RWPE1 (cell line): ENCODE data around the gene CDK14.

Source experiments
- CTCF ChIA-PET: fragments of 350-600 bp; sonication (Branson Sonifier 250); formaldehyde crosslinking; extraction: SDS; loops from one replicate; lab custom pipeline; 2021; lab: Yijun Ruan, JAX
- POLR2A ChIA-PET: fragments of 400-600 bp; formaldehyde crosslinking; extraction: SDS; loops from one replicate; lab custom pipeline; 2020; ENCODE audit warnings: antibody characterized with exemption; ENCODE audit not compliant: low non-redundant PET; lab: Yijun Ruan, JAX
- DNase-seq: peaks from one replicate; pipeline ENCODE4 v3.0.0; 2012; ENCODE audit warnings: low spot score
- H3K27ac ChIP-seq: fragments of 450-650 bp; 2 replicates; pipeline ENCODE4 v1.5.1; 2017
- TF ChIP-seq, protein P1 (sequence below): fragments of 450-650 bp; conservative IDR thresholded peaks from 2 replicates; pipeline ENCODE4 v1.5.1; 2017; ENCODE audit warnings: low read depth, mild to moderate bottlenecking

Gene CDK14

DNA sequence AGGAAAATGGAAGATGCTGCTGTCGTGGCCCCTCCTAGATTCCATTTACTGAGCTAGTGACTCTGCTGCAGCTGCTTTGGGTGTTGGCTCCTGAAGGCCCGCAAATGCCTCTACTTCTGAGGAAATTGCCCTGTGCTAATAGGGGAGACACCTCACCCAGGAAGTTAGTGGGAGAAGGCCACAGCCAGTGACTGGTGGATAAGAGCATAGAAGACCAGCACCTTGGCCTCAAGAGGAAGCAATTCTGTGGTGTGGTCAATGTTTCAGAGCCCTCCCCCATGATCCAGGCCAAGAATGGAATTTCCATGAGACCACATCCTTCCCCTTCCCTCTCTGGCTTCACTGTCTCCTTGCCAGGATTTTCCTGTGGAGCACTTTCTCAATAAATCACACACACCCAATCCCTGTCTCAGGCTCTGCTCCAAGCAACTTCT is 643.1 kb downstream of the CDK14 start:
- TF ChIP-seq, protein P1, sequence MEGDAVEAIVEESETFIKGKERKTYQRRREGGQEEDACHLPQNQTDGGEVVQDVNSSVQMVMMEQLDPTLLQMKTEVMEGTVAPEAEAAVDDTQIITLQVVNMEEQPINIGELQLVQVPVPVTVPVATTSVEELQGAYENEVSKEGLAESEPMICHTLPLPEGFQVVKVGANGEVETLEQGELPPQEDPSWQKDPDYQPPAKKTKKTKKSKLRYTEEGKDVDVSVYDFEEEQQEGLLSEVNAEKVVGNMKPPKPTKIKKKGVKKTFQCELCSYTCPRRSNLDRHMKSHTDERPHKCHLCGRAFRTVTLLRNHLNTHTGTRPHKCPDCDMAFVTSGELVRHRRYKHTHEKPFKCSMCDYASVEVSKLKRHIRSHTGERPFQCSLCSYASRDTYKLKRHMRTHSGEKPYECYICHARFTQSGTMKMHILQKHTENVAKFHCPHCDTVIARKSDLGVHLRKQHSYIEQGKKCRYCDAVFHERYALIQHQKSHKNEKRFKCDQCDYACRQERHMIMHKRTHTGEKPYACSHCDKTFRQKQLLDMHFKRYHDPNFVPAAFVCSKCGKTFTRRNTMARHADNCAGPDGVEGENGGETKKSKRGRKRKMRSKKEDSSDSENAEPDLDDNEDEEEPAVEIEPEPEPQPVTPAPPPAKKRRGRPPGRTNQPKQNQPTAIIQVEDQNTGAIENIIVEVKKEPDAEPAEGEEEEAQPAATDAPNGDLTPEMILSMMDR, result no peak
- DNase-seq, result no peak
- peak overlapping the region; percentile 75 for H3K27ac ChIP-seq
- ChIA-PET POLR2A (no interaction called here), CTCF (no interaction called here)

DNA sequence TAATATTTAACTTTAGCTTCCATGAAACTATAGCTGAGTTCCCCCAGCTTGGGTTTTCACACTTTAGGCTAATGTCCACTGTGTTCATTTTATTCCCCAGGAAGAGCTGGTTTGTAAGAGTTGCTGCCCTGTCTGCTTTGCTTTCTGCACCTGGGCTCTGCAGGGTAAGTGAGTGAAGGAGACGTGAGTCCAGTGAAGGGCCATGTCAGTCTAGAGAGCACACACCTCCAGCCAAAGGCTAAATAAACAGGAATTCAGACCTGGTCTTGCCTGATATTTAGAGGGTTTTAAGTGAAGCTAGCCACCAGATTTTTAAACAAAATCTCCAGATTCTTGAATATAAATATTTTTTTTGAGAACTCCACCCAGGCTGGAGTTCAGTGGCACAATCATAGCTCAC is 643.7 kb downstream of the CDK14 start:
- H3K27ac ChIP-seq, result peak overlapping the region; percentile 75
- TF ChIP-seq, protein P1, result no peak
- no peak for DNase-seq
- POLR2A ChIA-PET, result no interaction called here
- CTCF ChIA-PET, result interaction anchor here (0.6 to 0.8 kb wide), 2 partner anchors 150 to 563 kb away, joined by 3 read pairs; no protein-coding TSS in a partner anchor

DNA sequence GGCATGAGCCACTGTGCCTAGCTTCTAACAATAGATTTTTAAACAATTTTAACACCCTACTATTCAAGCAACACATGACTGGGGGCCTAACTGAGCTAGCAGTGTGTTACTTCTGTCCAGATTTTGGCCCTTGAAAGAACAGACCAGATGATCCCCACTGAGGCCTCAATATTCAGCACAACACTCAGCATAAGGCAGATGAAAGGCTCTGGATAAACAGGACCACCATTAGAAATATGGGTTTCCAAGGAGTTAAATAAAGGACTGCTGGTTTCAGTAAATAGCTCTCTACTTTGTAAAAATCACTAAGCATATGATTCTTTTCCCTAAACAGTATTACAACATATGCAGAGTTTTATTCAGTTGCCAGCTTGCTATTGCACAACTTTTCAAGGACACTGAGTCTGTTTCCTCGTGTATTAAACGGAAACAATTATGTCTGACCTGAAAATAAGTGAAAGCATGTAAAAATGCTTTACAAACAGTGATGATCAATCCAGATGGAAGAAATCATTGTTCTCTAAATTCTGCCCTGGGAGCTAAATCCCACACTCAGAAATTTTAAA is 644.3 kb downstream of the CDK14 start:
- POLR2A ChIA-PET, result no interaction called here
- no peak for DNase-seq
- TF ChIP-seq, protein P1, result no peak
- CTCF ChIA-PET, result interaction anchor here (0.6 to 0.8 kb wide), 3 partner anchors 23 to 562 kb away, joined by 3 read pairs; no protein-coding TSS in a partner anchor
- peak overlapping the region; percentile 75 for H3K27ac ChIP-seq

DNA sequence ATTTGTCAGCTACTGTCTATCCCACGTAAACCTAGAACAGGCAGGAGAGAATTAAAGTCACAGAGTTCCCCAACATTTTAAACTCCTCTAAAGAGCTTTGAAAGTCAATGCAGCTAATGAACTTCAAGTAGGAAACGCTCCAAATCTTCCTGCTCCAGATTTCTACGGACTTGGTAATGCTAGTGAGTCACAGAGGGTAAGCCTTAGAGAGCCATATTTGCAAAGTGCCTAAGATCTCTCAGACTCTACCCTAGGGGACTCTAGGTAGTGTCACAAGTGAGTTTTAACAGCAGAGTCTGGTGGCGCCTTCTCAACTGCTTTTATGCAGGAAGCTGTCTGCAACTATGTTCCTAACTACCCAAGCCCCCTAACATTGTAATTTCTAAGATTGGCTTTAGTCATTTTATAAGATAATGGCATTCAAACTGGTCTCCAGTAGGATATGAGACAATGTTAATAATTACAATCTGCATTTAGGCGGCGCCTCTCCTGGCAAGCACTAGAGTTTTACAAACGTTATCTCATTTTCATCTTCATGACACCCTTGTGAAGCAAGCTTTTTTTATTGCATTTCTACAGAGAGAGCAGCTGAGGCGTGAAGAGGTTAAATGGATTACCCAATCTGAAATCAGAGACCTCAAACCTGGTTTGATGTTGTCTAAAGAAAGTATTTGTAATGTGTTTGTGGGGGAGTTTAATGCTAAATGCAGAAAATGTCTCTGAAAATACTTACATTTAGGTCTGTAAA is 646.1 kb downstream of the CDK14 start:
- DNase-seq, result no peak
- no peak overlapping the region for H3K27ac ChIP-seq
- TF ChIP-seq, protein P1, result no peak
- ChIA-PET POLR2A (no interaction called here), CTCF (interaction anchor here (0.6 kb wide), 1 partner anchor 587 kb away, joined by 3 read pairs; no protein-coding TSS in a partner anchor)

DNA sequence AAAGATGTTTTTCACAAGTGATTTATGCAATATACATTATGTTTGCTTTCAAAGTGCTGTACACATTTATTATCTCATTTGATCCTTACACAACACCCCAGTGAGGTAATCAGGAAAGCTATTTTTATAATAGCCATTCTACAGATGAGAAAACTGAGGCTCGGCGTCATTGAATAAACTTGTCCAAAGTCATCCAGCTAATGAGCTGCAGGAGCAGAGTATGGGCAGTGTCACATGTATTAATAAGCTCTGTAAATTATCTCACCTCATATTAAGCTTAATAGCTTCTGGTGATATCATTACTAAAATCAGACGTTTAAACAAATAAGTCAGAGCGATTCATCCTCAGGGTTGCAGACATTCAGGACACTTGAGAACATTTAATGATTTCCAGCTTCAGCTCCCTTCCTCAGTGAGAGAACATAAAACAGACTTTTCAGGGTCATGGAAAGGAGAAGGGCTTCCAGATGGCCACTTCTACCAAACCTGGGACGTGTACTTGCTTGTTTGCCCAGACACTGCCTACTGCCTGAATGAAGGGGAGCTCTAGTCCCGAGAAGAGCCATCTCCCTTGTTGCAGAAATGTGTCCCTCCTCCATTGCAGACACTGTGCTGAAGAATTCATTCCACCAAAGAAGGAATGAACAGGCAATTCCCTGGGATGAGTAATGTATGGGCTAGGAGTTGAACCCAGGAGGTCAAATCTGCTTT is 647.6 kb downstream of the CDK14 start:
- no peak for DNase-seq

More for the DNA sequence above, 647.6 kb downstream of the CDK14 start:
- H3K27ac ChIP-seq, result no peak overlapping the region; the same call in 1 of the 2 replicates
- CTCF ChIA-PET, result interaction anchor here (0.7 kb wide), 1 partner anchor 453 kb away, joined by 3 read pairs; no protein-coding TSS in a partner anchor
- POLR2A ChIA-PET, result no interaction called here
- TF ChIP-seq, protein P1, result no peak
